Fibroblast of peridontal ligament (primary cell): ENCODE measurements around the gene TLX2.
A peak's percentile ranks its signal among the peaks of the same experiment; 100 is the strongest.

Source experiments
- DNase-seq: peaks from one replicate; pipeline ENCODE4 v3.0.0-alpha.2; 2010; ENCODE audit errors: extremely low read depth

Gene TLX2

GRCh38 chr2:74531666-74532065 is 17.4 kb downstream of the TLX2 start:
- no peak for DNase-seq

- peak; percentile 78 for DNase-seq
Measured at GRCh38 chr2:74532222-74532621, 18.0 kb downstream of the TLX2 start.

GRCh38 chr2:74533464-74533863 is 19.2 kb downstream of the TLX2 start:
- no peak for DNase-seq

GRCh38 chr2:74534411-74534810 is 20.2 kb downstream of the TLX2 start:
- DNase-seq: no peak

- no peak for DNase-seq
Measured at GRCh38 chr2:74535440-74535965, 21.3 kb downstream of the TLX2 start.

GRCh38 chr2:74536166-74536950 is 22.1 kb downstream of the TLX2 start:
- no peak for DNase-seq

- peak; percentile 31 for DNase-seq
Measured at GRCh38 chr2:74537140-74537539, 22.9 kb downstream of the TLX2 start.

GRCh38 chr2:74538881-74539339 is 24.7 kb downstream of the TLX2 start:
- DNase-seq: no peak

- DNase-seq: no peak
Measured at GRCh38 chr2:74540291-74540690, 26.0 kb downstream of the TLX2 start.

GRCh38 chr2:74542978-74543377 is 28.7 kb downstream of the TLX2 start:
- no peak for DNase-seq

GRCh38 chr2:74544634-74545033 is 30.4 kb downstream of the TLX2 start:
- DNase-seq: no peak

- DNase-seq: no peak
Measured at GRCh38 chr2:74546004-74546403, 31.8 kb downstream of the TLX2 start.

GRCh38 chr2:74548285-74548899 is 34.1 kb downstream of the TLX2 start:
- peak; percentile 25 for DNase-seq

GRCh38 chr2:74548900-74549826 is 34.9 kb downstream of the TLX2 start:
- no peak for DNase-seq

GRCh38 chr2:74550231-74550630 is 36.0 kb downstream of the TLX2 start:
- no peak for DNase-seq

GRCh38 chr2:74551530-74551929 is 37.3 kb downstream of the TLX2 start:
- DNase-seq: no peak

- no peak for DNase-seq
Measured at GRCh38 chr2:74551942-74552913, 38.0 kb downstream of the TLX2 start.

- DNase-seq: peak; percentile 31
Measured at GRCh38 chr2:74552914-74553811, 38.9 kb downstream of the TLX2 start.

GRCh38 chr2:74553892-74554819 is 39.9 kb downstream of the TLX2 start, which contains the start of the genes DOK1 and LOXL3:
TSS of gene DOK1 (plus strand) at chr2:74554720. CDS start at chr2:74554755, 35 bp downstream.
TSS of gene LOXL3 (minus strand) at chr2:74553942. CDS start at chr2:74552634, 1,308 bp downstream.
- DNase-seq: peak; percentile 93
